ENCODE measurements around the gene CCDC157. TPM values are rescaled to one million over a fixed set of nuclear protein-coding genes. Genes with fewer than 3 reads are reported as not detected.

Gene CCDC157
- polyA plus RNA-seq, 1 experiment = 1.6 TPM

DNA sequence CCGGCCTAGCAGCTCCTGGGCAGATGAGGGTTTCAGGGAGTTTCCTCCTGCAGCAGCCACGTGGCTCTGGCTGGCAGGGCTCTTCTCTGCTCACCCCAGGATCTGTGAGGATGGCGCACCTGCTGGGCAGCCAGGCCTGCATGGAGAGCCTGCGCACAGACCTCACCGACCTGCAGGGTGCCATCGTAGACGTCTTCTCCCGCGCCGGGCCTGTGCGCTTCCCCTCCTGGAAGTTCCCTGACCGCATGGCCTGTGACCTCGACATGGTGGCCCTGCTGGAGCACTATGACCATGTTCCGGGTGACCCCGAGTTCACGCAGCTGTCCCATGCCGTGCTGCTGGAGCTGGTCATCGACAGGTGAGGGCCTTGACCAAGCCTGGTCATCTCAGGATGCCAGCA, 9.1 kb downstream of the CCDC157 start:
- POLR2A ChIA-PET = no interaction called here
- no peak for DNase-seq (ENCODE audit: low read depth)
- TF ChIP-seq, protein P1, sequence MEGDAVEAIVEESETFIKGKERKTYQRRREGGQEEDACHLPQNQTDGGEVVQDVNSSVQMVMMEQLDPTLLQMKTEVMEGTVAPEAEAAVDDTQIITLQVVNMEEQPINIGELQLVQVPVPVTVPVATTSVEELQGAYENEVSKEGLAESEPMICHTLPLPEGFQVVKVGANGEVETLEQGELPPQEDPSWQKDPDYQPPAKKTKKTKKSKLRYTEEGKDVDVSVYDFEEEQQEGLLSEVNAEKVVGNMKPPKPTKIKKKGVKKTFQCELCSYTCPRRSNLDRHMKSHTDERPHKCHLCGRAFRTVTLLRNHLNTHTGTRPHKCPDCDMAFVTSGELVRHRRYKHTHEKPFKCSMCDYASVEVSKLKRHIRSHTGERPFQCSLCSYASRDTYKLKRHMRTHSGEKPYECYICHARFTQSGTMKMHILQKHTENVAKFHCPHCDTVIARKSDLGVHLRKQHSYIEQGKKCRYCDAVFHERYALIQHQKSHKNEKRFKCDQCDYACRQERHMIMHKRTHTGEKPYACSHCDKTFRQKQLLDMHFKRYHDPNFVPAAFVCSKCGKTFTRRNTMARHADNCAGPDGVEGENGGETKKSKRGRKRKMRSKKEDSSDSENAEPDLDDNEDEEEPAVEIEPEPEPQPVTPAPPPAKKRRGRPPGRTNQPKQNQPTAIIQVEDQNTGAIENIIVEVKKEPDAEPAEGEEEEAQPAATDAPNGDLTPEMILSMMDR (IDR thresholded peaks at IDR 0.05; ENCODE audit: insufficient read depth, low read depth, low read length) = no peak
- CTCF ChIA-PET = interaction anchor here (1.4 to 2.6 kb wide), 2 partner anchors 78 to 111 kb away, joined by 4 to 7 read pairs; no protein-coding TSS in a partner anchor
- H3K4me3 ChIP-seq (ENCODE audit: low read depth, low read length) = no peak overlapping the region
- H3K36me3 ChIP-seq (ENCODE audit: control insufficient read depth, insufficient read depth, low read length) = peaks cover 5% of the 10 kb centered on the region
- no peaks in the 10 kb centered on the region for H3K27me3 ChIP-seq (ENCODE audit: control insufficient read depth, insufficient read depth, low read length)

DNA sequence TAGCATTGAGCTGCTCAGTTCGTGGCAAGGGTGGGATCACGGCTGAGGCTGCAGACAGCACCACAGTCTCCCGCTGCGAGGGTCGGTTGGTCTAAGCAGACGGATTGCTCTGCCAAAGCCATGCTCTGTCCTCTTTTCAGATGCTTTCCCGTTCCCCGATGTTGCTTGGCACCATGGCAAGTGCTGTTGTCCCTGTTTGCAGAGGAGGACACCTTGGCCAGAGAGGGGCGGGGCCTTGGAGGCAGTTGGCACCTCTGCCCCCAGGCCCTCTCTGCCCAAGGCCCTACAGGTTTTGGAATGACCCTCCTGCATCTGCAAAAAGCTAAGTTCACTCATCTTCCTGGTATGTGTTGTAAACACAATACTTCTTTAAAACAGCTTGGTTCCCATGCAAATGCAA, 11.6 kb downstream of the CCDC157 start:
- peaks cover 5% of the 10 kb centered on the region for H3K36me3 ChIP-seq (ENCODE audit: control insufficient read depth, insufficient read depth, low read length)
- no peaks in the 10 kb centered on the region for H3K27me3 ChIP-seq (ENCODE audit: control insufficient read depth, insufficient read depth, low read length)
- H3K4me3 ChIP-seq (ENCODE audit: low read depth, low read length) = no peak overlapping the region
- CTCF ChIA-PET = interaction anchor here (1.2 kb wide), 2 partner anchors 17 to 82 kb away, joined by 3 to 4 read pairs; no protein-coding TSS in a partner anchor
- POLR2A ChIA-PET = no interaction called here
- TF ChIP-seq, protein P1 (IDR thresholded peaks at IDR 0.05; ENCODE audit: insufficient read depth, low read depth, low read length) = no peak
- DNase-seq (ENCODE audit: low read depth) = no peak

DNA sequence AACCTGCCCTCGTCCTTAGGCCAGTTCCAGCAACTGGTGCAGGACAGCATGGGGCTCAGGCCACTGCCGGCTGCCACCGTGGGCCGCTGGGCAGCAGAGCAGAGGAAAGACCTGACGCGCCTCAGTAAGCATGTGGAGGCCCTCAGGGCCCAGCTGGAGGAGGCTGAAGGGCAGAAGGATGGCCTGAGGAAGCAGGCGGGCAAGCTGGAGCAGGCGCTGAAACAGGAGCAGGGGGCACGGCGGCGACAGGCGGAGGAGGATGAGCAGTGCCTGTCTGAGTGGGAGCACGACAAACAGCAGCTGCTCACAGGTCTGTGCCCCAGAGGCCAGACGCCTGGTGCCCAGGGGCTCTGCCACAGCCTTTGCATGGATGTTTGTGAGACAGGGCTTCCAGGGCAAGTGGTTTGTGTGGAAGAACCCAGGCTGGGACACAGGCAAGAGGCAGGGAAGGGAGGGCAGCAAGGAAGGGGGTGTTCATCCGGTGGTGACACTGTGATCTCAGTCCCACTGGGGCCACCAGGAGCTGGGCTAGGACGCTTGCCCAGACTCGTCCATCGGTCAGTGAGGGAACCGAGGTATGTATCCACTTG, 13.9 kb downstream of the CCDC157 start:
- Histone ChIP-seq H3K4me3 (ENCODE audit: low read depth, low read length) (no peak overlapping the region), H3K36me3 (ENCODE audit: control insufficient read depth, insufficient read depth, low read length) (peaks cover 5% of the 10 kb centered on the region), H3K27me3 (ENCODE audit: control insufficient read depth, insufficient read depth, low read length) (no peaks in the 10 kb centered on the region)
- ChIA-PET CTCF (no interaction called here), POLR2A (no interaction called here)
- TF ChIP-seq, protein P1 (IDR thresholded peaks at IDR 0.05; ENCODE audit: insufficient read depth, low read depth, low read length) = no peak
- no peak for DNase-seq (ENCODE audit: low read depth)

DNA sequence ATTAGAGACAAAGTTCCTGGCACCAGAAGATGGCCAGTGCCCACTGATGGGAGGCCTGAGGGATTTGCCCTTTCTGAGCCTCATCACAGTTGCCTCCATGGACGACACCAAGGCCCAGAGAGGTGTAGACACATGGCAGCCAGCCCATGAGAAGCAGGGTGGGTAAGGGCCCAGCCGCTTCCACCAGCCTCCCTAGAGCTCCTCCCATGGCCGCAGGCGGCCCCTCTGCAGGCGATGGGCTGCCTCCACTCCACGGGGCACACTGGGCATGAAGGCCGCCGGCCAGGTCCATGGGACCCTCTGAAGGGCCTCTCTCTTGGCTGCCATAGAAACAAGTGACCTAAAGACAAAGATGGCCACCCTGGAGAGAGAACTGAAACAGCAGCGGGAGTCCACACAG, 14.5 kb downstream of the CCDC157 start:
- CTCF ChIA-PET = no interaction called here
- TF ChIP-seq, protein P1 (IDR thresholded peaks at IDR 0.05; ENCODE audit: insufficient read depth, low read depth, low read length) = no peak
- Histone ChIP-seq H3K4me3 (ENCODE audit: low read depth, low read length) (no peak overlapping the region), H3K27me3 (ENCODE audit: control insufficient read depth, insufficient read depth, low read length) (no peaks in the 10 kb centered on the region), H3K36me3 (ENCODE audit: control insufficient read depth, insufficient read depth, low read length) (peaks cover under 1% of the 10 kb centered on the region)
- no peak for DNase-seq (ENCODE audit: low read depth)
- POLR2A ChIA-PET = no interaction called here

DNA sequence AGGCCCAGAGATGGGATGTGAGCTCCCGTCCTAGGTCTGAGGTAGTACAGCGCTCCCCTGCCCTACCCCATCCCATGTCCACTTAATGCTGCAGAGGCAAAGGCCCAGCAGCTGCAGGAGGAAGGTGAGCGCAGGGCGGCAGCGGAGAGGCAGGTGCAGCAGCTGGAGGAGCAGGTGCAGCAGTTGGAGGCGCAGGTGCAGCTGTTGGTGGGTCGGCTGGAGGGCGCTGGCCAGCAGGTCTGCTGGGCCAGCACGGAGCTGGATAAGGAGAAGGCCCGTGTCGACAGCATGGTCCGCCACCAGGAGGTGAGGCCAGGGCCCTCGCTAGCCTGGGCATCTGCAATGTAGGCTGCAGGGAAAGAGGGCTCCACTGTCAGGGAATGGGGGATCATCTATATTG, 15.2 kb downstream of the CCDC157 start:
- no peak for DNase-seq (ENCODE audit: low read depth)
- no peaks in the 10 kb centered on the region for H3K36me3 ChIP-seq (ENCODE audit: control insufficient read depth, insufficient read depth, low read length)
- TF ChIP-seq, protein P1 (IDR thresholded peaks at IDR 0.05; ENCODE audit: insufficient read depth, low read depth, low read length) = no peak
- CTCF ChIA-PET = interaction anchor here (0.9 to 2.1 kb wide), 4 partner anchors 11 to 109 kb away, joined by 3 to 13 read pairs (median 5); no protein-coding TSS in a partner anchor
- no peaks in the 10 kb centered on the region for H3K27me3 ChIP-seq (ENCODE audit: control insufficient read depth, insufficient read depth, low read length)
- no peak overlapping the region for H3K4me3 ChIP-seq (ENCODE audit: low read depth, low read length)
- POLR2A ChIA-PET = no interaction called here

Measured in BJ (cell line).